Activated CD4-positive, alpha-beta T cell treated with anti-CD3 and anti-CD28 coated beads, Interleukin-2, amount 10 ng/mL, durations not matched to agents 24 days and 14 days (primary cell): Measurements from ENCODE around the gene GLYR1. TPM values are rescaled to one million over a fixed set of nuclear protein-coding genes. Genes with fewer than 3 reads are reported as not detected.
A peak's percentile ranks its signal among the peaks of the same experiment; 100 is the strongest.
"Not testable (repeated sequence)": the region's sequence is repeated elsewhere in the genome, so short reads cannot be mapped to it uniquely, and the experiment has no call there.

ENCODE experiments used
- DNase-seq: peaks from one replicate; pipeline ENCODE4 v3.0.0; 2022
- H3K27ac Mint-ChIP-seq: one replicate; pipeline ENCODE4 v1.8.0; 2022; ENCODE audit warnings: mild to moderate bottlenecking, mixed read lengths
- H3K27me3 Mint-ChIP-seq: one replicate; pipeline ENCODE4 v1.8.0; 2022; ENCODE audit warnings: mixed read lengths
- H3K36me3 Mint-ChIP-seq: one replicate; pipeline ENCODE4 v1.8.0; 2022; ENCODE audit warnings: low read depth, mild to moderate bottlenecking, mixed read lengths
- H3K4me1 Mint-ChIP-seq: one replicate; pipeline ENCODE4 v1.8.0; 2021; ENCODE audit warnings: mixed read lengths
- H3K4me3 Mint-ChIP-seq: one replicate; pipeline ENCODE4 v1.8.0; 2022; ENCODE audit warnings: mild to moderate bottlenecking, moderate library complexity, mixed read lengths
- H3K9me3 Mint-ChIP-seq: one replicate; pipeline ENCODE4 v1.8.0; 2021; ENCODE audit warnings: mixed read lengths
- intact Hi-C: fragments of 100-400 bp; cut with micrococcal nuclease; formaldehyde crosslinking; loops from one replicate; pipeline ENCODE4 v1.15.1; 2023
- total RNA-seq: library from RNA; stranded (reverse); gene quantifications from 2 replicates; pipeline ENCODE4 v1.2.3, GENCODE V29; 2022

GLYR1 gene
- total RNA-seq: 109 and 119 TPM in 2 replicates

GRCh38 chr16:4846901-4847773 is at the start of gene GLYR1, which contains the start of gene UBN1:
TSS of gene GLYR1 (minus strand) at chr16:4847288. CDS start at chr16:4847265, 23 bp downstream.
TSS of gene UBN1 (plus strand) at chr16:4847481. CDS start at chr16:4852918, 5,437 bp downstream.
- peaks cover 39% of the 10 kb centered on the region for H3K4me1 Mint-ChIP-seq
- intact Hi-C loops: loop anchor here (1.0 to 2.0 kb wide), 2 partner anchors 251 to 422 kb away; partner anchors contain the start of gene DNAJA3
- no peaks in the 10 kb centered on the region for H3K9me3 Mint-ChIP-seq
- no peaks in the 10 kb centered on the region for H3K27me3 Mint-ChIP-seq
- H3K4me3 Mint-ChIP-seq: peak within 1 kb of the TSS; percentile 95
- DNase-seq: peak; percentile 100
- peak within 1 kb of the TSS; percentile 91 for H3K27ac Mint-ChIP-seq
- H3K36me3 Mint-ChIP-seq: peaks cover 38% of the 10 kb centered on the region

- H3K4me1 Mint-ChIP-seq, intact Hi-C loops, H3K36me3 Mint-ChIP-seq, H3K4me3 Mint-ChIP-seq, H3K27me3 Mint-ChIP-seq, H3K9me3 Mint-ChIP-seq, DNase-seq, H3K27ac Mint-ChIP-seq: not testable (repeated sequence)
These were observed 49.7 kb upstream of the GLYR1 start for GRCh38 chr16:4896761-4897160.

- H3K4me3 Mint-ChIP-seq: no peak overlapping the region
- no peak for DNase-seq
- no peaks in the 10 kb centered on the region for H3K9me3 Mint-ChIP-seq
- H3K27me3 Mint-ChIP-seq: no peaks in the 10 kb centered on the region
- H3K36me3 Mint-ChIP-seq: no peaks in the 10 kb centered on the region
- no peaks in the 10 kb centered on the region for H3K4me1 Mint-ChIP-seq
- H3K27ac Mint-ChIP-seq: no peak overlapping the region
- intact Hi-C loops: no loop called here
These were observed 48.3 kb upstream of the GLYR1 start for GRCh38 chr16:4895366-4895765.

GRCh38 chr16:4894276-4895150 is 47.4 kb upstream of the GLYR1 start:
- no peaks in the 10 kb centered on the region for H3K27me3 Mint-ChIP-seq
- no peaks in the 10 kb centered on the region for H3K36me3 Mint-ChIP-seq
- H3K9me3 Mint-ChIP-seq: no peaks in the 10 kb centered on the region
- no peak overlapping the region for H3K4me3 Mint-ChIP-seq
- H3K4me1 Mint-ChIP-seq: no peaks in the 10 kb centered on the region
- no peak overlapping the region for H3K27ac Mint-ChIP-seq
- intact Hi-C loops: no loop called here
- no peak for DNase-seq

GRCh38 chr16:4893103-4893862 is 46.2 kb upstream of the GLYR1 start:
- H3K27me3 Mint-ChIP-seq: no peaks in the 10 kb centered on the region
- H3K27ac Mint-ChIP-seq: no peak overlapping the region
- no peaks in the 10 kb centered on the region for H3K36me3 Mint-ChIP-seq
- H3K4me3 Mint-ChIP-seq: no peak overlapping the region
- no peaks in the 10 kb centered on the region for H3K9me3 Mint-ChIP-seq
- intact Hi-C loops: no loop called here
- H3K4me1 Mint-ChIP-seq: no peaks in the 10 kb centered on the region
- no peak for DNase-seq

- Mint-ChIP-seq H3K4me1 (no peaks in the 10 kb centered on the region), H3K27me3 (no peaks in the 10 kb centered on the region), H3K4me3 (no peak overlapping the region), H3K36me3 (no peaks in the 10 kb centered on the region), H3K27ac (no peak overlapping the region), H3K9me3 (no peaks in the 10 kb centered on the region)
- intact Hi-C loops: no loop called here
- no peak for DNase-seq
These were observed 45.4 kb upstream of the GLYR1 start for GRCh38 chr16:4892361-4893102.

- no peaks in the 10 kb centered on the region for H3K9me3 Mint-ChIP-seq
- H3K4me3 Mint-ChIP-seq: no peak overlapping the region
- H3K4me1 Mint-ChIP-seq: no peaks in the 10 kb centered on the region
- DNase-seq: no peak
- no peaks in the 10 kb centered on the region for H3K27me3 Mint-ChIP-seq
- no peak overlapping the region for H3K27ac Mint-ChIP-seq
- no peaks in the 10 kb centered on the region for H3K36me3 Mint-ChIP-seq
- intact Hi-C loops: no loop called here
These were observed 44.8 kb upstream of the GLYR1 start for GRCh38 chr16:4891886-4892216.

GRCh38 chr16:4891097-4891885 is 44.2 kb upstream of the GLYR1 start:
- H3K4me1 Mint-ChIP-seq: no peaks in the 10 kb centered on the region
- no peak for DNase-seq
- intact Hi-C loops: no loop called here
- H3K27ac Mint-ChIP-seq: no peak overlapping the region
- no peak overlapping the region for H3K4me3 Mint-ChIP-seq
- no peaks in the 10 kb centered on the region for H3K9me3 Mint-ChIP-seq
- no peaks in the 10 kb centered on the region for H3K27me3 Mint-ChIP-seq
- H3K36me3 Mint-ChIP-seq: no peaks in the 10 kb centered on the region

- Mint-ChIP-seq H3K27ac (no peak overlapping the region), H3K4me3 (no peak overlapping the region), H3K9me3 (no peaks in the 10 kb centered on the region), H3K4me1 (no peaks in the 10 kb centered on the region), H3K27me3 (no peaks in the 10 kb centered on the region), H3K36me3 (peaks cover 4% of the 10 kb centered on the region)
- DNase-seq: no peak
- intact Hi-C loops: no loop called here
These were observed 43.6 kb upstream of the GLYR1 start for GRCh38 chr16:4890686-4891085.

- no peak overlapping the region for H3K27ac Mint-ChIP-seq
- H3K4me1 Mint-ChIP-seq: no peaks in the 10 kb centered on the region
- no peaks in the 10 kb centered on the region for H3K27me3 Mint-ChIP-seq
- H3K4me3 Mint-ChIP-seq: no peak overlapping the region
- intact Hi-C loops: no loop called here
- peaks cover 6% of the 10 kb centered on the region for H3K36me3 Mint-ChIP-seq
- DNase-seq: no peak
- no peaks in the 10 kb centered on the region for H3K9me3 Mint-ChIP-seq
These were observed 42.9 kb upstream of the GLYR1 start for GRCh38 chr16:4890026-4890425.

GRCh38 chr16:4888428-4889135 is 41.5 kb upstream of the GLYR1 start:
- Mint-ChIP-seq H3K27ac (peak overlapping the region; percentile 54), H3K36me3 (peaks cover 17% of the 10 kb centered on the region), H3K4me1 (no peaks in the 10 kb centered on the region), H3K27me3 (no peaks in the 10 kb centered on the region), H3K4me3 (no peak overlapping the region), H3K9me3 (no peaks in the 10 kb centered on the region)
- intact Hi-C loops: no loop called here
- no peak for DNase-seq

GRCh38 chr16:4886151-4886550 is 39.1 kb upstream of the GLYR1 start:
- Mint-ChIP-seq H3K36me3 (peaks cover 33% of the 10 kb centered on the region), H3K27me3 (no peaks in the 10 kb centered on the region), H3K27ac (no peak overlapping the region), H3K4me3 (no peak overlapping the region), H3K4me1 (no peaks in the 10 kb centered on the region), H3K9me3 (no peaks in the 10 kb centered on the region)
- DNase-seq: no peak
- intact Hi-C loops: no loop called here
